ENCODE measurements around the gene HGFAC.

DNA sequence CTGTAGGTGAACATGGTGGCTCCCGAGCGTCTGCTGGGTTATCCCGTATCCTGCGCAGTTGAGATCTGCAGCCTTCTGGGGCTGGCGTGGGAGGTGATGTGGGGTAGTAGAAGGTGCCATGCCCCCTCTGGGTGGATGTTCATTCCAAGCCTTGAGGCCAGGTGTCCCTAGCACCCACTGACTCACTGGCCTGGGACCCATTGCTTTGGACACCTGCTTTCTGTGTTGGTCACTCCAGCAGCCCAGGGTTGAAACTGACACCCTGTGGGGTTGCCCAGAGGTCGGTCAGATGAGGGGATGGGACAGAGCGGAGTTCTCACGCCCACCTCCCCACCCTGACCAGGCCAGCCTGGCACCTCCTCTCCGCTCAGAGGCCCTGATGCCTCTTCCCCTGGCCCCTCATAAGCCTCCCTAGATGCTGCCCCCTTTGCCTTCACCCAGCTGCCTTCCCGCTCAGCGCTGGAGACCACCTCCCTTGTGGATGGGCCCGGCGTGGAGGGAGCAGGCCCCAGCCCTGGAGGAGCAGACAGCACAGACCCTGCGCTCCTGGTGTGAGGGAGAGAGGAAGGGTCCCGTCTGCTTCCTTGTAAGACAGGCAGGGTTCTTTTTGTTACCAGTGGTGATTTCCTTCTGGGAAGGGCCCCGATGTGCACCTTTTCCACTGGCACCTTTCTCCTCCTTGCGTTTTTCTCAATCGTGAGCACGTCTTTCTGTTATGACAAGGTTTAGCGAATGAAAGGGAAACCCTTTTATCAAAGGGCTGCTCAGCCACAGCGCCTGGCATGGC lies 23.3 kb downstream of the HGFAC start:
- TF ChIP-seq, protein P1, sequence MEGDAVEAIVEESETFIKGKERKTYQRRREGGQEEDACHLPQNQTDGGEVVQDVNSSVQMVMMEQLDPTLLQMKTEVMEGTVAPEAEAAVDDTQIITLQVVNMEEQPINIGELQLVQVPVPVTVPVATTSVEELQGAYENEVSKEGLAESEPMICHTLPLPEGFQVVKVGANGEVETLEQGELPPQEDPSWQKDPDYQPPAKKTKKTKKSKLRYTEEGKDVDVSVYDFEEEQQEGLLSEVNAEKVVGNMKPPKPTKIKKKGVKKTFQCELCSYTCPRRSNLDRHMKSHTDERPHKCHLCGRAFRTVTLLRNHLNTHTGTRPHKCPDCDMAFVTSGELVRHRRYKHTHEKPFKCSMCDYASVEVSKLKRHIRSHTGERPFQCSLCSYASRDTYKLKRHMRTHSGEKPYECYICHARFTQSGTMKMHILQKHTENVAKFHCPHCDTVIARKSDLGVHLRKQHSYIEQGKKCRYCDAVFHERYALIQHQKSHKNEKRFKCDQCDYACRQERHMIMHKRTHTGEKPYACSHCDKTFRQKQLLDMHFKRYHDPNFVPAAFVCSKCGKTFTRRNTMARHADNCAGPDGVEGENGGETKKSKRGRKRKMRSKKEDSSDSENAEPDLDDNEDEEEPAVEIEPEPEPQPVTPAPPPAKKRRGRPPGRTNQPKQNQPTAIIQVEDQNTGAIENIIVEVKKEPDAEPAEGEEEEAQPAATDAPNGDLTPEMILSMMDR (IDR thresholded peaks at IDR 0.05; ENCODE audit: poor library complexity, severe bottlenecking): no peak
- TF ChIP-seq EZH2 (IDR thresholded peaks at IDR 0.05; ENCODE audit: borderline replicate concordance, insufficient read depth, low read length, poor library complexity, severe bottlenecking) (no peak), SMC3 (conservative IDR thresholded peaks at IDR 0.05; ENCODE audit: poor library complexity) (no peak), EP300 (conservative IDR thresholded peaks at IDR 0.05; ENCODE audit: poor library complexity, severe bottlenecking) (no peak), POLR2AphosphoS5 (IDR thresholded peaks at IDR 0.05) (no peak), RAD21 (conservative IDR thresholded peaks at IDR 0.05) (no peak), MXI1 (conservative IDR thresholded peaks at IDR 0.05; ENCODE audit: poor library complexity, severe bottlenecking) (no peak), TAF1 (IDR thresholded peaks at IDR 0.05; ENCODE audit: low read depth) (no peak)
- TF ChIP-seq, protein P2, sequence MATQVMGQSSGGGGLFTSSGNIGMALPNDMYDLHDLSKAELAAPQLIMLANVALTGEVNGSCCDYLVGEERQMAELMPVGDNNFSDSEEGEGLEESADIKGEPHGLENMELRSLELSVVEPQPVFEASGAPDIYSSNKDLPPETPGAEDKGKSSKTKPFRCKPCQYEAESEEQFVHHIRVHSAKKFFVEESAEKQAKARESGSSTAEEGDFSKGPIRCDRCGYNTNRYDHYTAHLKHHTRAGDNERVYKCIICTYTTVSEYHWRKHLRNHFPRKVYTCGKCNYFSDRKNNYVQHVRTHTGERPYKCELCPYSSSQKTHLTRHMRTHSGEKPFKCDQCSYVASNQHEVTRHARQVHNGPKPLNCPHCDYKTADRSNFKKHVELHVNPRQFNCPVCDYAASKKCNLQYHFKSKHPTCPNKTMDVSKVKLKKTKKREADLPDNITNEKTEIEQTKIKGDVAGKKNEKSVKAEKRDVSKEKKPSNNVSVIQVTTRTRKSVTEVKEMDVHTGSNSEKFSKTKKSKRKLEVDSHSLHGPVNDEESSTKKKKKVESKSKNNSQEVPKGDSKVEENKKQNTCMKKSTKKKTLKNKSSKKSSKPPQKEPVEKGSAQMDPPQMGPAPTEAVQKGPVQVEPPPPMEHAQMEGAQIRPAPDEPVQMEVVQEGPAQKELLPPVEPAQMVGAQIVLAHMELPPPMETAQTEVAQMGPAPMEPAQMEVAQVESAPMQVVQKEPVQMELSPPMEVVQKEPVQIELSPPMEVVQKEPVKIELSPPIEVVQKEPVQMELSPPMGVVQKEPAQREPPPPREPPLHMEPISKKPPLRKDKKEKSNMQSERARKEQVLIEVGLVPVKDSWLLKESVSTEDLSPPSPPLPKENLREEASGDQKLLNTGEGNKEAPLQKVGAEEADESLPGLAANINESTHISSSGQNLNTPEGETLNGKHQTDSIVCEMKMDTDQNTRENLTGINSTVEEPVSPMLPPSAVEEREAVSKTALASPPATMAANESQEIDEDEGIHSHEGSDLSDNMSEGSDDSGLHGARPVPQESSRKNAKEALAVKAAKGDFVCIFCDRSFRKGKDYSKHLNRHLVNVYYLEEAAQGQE (IDR thresholded peaks at IDR 0.05; ENCODE audit: borderline replicate concordance): no peak

All from neural cell (in vitro differentiated cells).